SIG-M5 (cell line): ENCODE results near the gene GPR18.
A peak's percentile ranks its signal among the peaks of the same experiment; 100 is the strongest.

Experiments used
- DNase-seq: peaks from one replicate; lab custom pipeline; 2025; lab: John Stamatoyannopoulos, UW

Gene GPR18

GRCh38 chr13:99258210-99258860, at the start of gene GPR18:
Gene GPR18, minus strand, starts transcription at chr13:99258379. Its CDS starts 2,507 bp downstream, at chr13:99255872.
- DNase-seq: peak; percentile 42

- no peak for DNase-seq
Observed at GRCh38 chr13:99307648-99308339, 49.6 kb upstream of the GPR18 start.

- DNase-seq: no peak
Observed at GRCh38 chr13:99307247-99307646, 49.1 kb upstream of the GPR18 start, which contains the start of gene GPR183. Gene GPR183, minus strand, starts transcription at chr13:99307399. Its CDS starts 11,254 bp downstream, at chr13:99296145.

- no peak for DNase-seq
Observed at GRCh38 chr13:99305566-99305965, 47.4 kb upstream of the GPR18 start.

GRCh38 chr13:99305158-99305557, 47.0 kb upstream of the GPR18 start:
- no peak for DNase-seq

GRCh38 chr13:99304541-99304940, 46.4 kb upstream of the GPR18 start:
- DNase-seq: no peak

GRCh38 chr13:99303863-99304521, 45.8 kb upstream of the GPR18 start:
- DNase-seq: peak; percentile 17

- DNase-seq: no peak
Observed at GRCh38 chr13:99302637-99303505, 44.7 kb upstream of the GPR18 start.

GRCh38 chr13:99301913-99302636, 43.9 kb upstream of the GPR18 start:
- no peak for DNase-seq

GRCh38 chr13:99301056-99301838, 43.1 kb upstream of the GPR18 start:
- DNase-seq: no peak

- no peak for DNase-seq
Observed at GRCh38 chr13:99299920-99300341, 41.8 kb upstream of the GPR18 start.

GRCh38 chr13:99299256-99299919, 41.2 kb upstream of the GPR18 start:
- no peak for DNase-seq

- no peak for DNase-seq
Observed at GRCh38 chr13:99298056-99298455, 39.9 kb upstream of the GPR18 start.

- no peak for DNase-seq
Observed at GRCh38 chr13:99297331-99297730, 39.2 kb upstream of the GPR18 start.

GRCh38 chr13:99296398-99296797, 38.2 kb upstream of the GPR18 start:
- DNase-seq: no peak

- no peak for DNase-seq
Observed at GRCh38 chr13:99295488-99296252, 37.5 kb upstream of the GPR18 start.

- DNase-seq: no peak
Observed at GRCh38 chr13:99294958-99295357, 36.8 kb upstream of the GPR18 start.

- no peak for DNase-seq
Observed at GRCh38 chr13:99294198-99294597, 36.0 kb upstream of the GPR18 start.

GRCh38 chr13:99293178-99293577, 35.0 kb upstream of the GPR18 start:
- no peak for DNase-seq
